Stimulated activated naive CD8-positive, alpha-beta T cell treated with anti-CD3 and anti-CD28 coated beads, Interleukin-15, Interleukin-2, amounts not matched to agents 100 ng/mL and 50 ng/mL, for 24 hours (primary cell): Measurements from ENCODE around the gene ENTPD1.
A peak's percentile ranks its signal among the peaks of the same experiment; 100 is the strongest.
"Not testable (repeated sequence)": the region's sequence is repeated elsewhere in the genome, so short reads cannot be mapped to it uniquely, and the experiment has no call there.

Experiments
- H3K27ac Mint-ChIP-seq: one replicate; pipeline ENCODE4 v1.8.0; 2021; ENCODE audit warnings: mild to moderate bottlenecking, mixed read lengths
- H3K27me3 Mint-ChIP-seq: one replicate; pipeline ENCODE4 v1.8.0; 2021; ENCODE audit warnings: mixed read lengths
- H3K36me3 Mint-ChIP-seq: one replicate; pipeline ENCODE4 v1.8.0; 2021; ENCODE audit warnings: low read depth, mixed read lengths
- H3K4me1 Mint-ChIP-seq: one replicate; pipeline ENCODE4 v1.8.0; 2021; ENCODE audit warnings: low read depth, mixed read lengths
- H3K4me3 Mint-ChIP-seq: one replicate; pipeline ENCODE4 v1.8.0; 2021; ENCODE audit warnings: mild to moderate bottlenecking, mixed read lengths
- H3K9me3 Mint-ChIP-seq: one replicate; pipeline ENCODE4 v1.8.0; 2021; ENCODE audit warnings: mixed read lengths

The ENTPD1 gene

DNA sequence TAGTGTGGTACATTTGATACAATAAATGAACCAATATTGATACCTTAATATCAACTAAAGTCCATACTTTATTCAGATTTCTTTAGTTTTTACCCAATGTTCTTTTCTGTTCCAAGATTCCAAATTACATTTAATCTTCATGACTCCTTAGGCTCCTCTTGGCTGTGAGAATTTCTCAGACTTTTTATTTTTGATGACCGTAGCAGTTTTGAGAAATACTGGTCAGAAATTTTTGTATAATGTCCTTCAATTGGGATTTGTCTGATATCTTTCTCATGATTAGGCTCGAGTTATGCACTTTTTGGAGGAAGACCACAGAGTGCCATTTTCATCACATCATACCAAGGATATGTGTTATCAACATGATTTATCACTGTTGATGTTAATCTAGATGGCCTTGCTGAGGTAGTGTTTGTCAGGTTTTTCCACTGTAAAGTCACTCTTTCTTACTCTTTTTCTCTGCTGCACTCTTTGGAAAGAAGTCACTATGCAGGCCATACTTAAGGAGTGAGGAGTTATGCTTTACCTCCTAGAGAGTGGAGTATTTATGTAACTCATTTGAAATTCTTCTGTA, 12.9 kb upstream of the ENTPD1 start:
- Mint-ChIP-seq H3K27me3 (no peaks in the 10 kb centered on the region), H3K27ac (no peak overlapping the region), H3K36me3 (peaks cover 5% of the 10 kb centered on the region), H3K4me3 (no peak overlapping the region), H3K9me3 (peaks cover 11% of the 10 kb centered on the region), H3K4me1 (peaks cover 7% of the 10 kb centered on the region)

DNA sequence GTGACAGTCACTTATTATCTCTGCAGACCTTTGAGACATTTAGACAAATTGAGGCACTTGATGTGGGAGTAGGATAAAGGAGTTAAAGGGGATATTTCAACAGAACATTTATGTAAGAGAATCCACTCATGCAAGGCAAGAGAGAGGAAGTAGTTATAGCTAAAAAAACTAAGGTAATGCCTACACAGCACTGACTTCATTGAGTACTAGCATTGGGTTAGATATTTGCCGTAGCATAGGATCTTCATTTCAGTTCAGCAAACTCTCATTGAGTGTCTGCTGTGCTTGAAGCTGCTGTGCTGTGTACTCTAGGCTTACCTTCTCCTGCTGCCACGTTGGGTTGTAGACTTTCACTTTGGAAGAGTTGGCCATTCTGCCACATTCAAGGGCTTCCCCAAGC, 10.5 kb upstream of the ENTPD1 start:
- H3K36me3 Mint-ChIP-seq = peaks cover 5% of the 10 kb centered on the region
- H3K4me1 Mint-ChIP-seq = peaks cover 7% of the 10 kb centered on the region

DNA sequence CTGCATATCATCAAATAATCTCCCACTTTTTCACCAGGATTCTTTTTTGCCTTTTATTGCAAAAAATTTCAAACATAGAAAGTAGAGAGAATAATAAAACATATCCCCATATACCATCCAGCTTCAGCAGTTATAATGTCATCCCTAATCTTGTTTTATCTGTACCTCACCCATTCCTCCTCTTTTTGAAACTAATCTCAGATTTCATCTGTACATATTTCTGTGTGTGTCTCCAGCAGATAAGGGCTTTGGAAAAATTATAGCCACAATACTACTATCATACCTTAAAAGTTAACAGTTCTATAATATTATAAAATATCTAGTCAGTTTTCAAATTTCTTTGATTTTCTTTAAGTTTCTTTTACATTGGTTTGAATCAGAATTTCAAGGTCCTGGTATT, 7.6 kb upstream of the ENTPD1 start:
- peaks cover 13% of the 10 kb centered on the region for H3K27me3 Mint-ChIP-seq
- no peak overlapping the region for H3K27ac Mint-ChIP-seq
- H3K4me3 Mint-ChIP-seq = no peak overlapping the region
- no peaks in the 10 kb centered on the region for H3K4me1 Mint-ChIP-seq
- H3K36me3 Mint-ChIP-seq = peaks cover 5% of the 10 kb centered on the region
- peaks cover 11% of the 10 kb centered on the region for H3K9me3 Mint-ChIP-seq

More for the DNA sequence above, 10.5 kb upstream of the ENTPD1 start:
- no peak overlapping the region for H3K4me3 Mint-ChIP-seq
- peak overlapping the region; percentile 24 for H3K27ac Mint-ChIP-seq
- H3K9me3 Mint-ChIP-seq = peaks cover 11% of the 10 kb centered on the region
- peaks cover 5% of the 10 kb centered on the region for H3K27me3 Mint-ChIP-seq

- no peaks in the 10 kb centered on the region for H3K36me3 Mint-ChIP-seq
These were observed 405 bp upstream of the ENTPD1 start for GRCh38 chr10:95755511-95756004.

DNA sequence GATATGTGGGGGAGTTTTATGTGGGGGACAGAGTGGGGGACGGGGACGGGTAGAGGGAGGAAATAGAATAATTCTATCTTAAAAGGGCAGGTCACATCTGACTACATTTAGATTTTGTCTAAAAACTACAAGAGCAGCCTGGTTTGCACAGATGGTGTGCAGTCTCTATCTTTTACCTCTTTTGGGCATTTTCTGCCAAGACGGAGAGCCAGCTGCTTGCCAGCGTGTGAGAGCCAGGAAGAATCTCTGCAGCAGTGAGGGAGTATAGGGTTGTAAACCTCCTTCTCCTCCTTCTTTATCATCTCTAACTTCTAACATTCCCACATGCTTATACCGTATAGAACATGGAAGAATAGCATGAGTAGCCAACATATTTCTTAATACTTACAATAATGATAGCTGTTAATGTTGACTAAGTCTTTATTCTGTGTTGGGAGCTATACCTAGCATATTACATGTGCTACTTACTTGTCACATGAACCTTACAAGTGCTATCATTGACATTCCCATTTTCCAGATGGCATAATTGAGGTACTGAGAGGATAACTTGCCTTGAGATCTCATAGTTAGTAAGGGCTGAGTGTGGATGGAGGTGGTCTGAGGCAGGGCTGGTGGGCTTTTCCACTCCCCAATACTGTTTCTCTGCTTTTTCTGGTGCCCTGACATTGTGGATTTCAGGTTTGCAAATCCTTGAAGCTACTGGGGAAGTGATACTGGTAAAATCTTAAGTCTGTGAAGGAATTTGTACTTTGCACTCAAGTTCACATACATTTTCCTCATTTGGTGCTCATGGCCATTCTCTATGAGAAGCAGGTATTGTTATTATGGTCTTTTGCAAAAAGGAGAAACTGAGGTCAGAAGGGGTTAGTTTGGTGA, 1.1 kb downstream of the ENTPD1 start:
- Mint-ChIP-seq H3K36me3 (no peaks in the 10 kb centered on the region), H3K27me3 (peaks cover 24% of the 10 kb centered on the region), H3K27ac (peak overlapping the region; percentile 49), H3K4me1 (peaks cover 50% of the 10 kb centered on the region), H3K4me3 (peak overlapping the region; percentile 72), H3K9me3 (no peaks in the 10 kb centered on the region)

More at GRCh38 chr10:95755511-95756004, 405 bp upstream of the ENTPD1 start:
- peaks cover 39% of the 10 kb centered on the region for H3K4me1 Mint-ChIP-seq
- peaks cover 31% of the 10 kb centered on the region for H3K27me3 Mint-ChIP-seq
- H3K4me3 Mint-ChIP-seq = peak overlapping the region; percentile 72
- no peak overlapping the region for H3K27ac Mint-ChIP-seq
- no peaks in the 10 kb centered on the region for H3K9me3 Mint-ChIP-seq

- H3K4me3 Mint-ChIP-seq = peak overlapping the region; percentile 42
- H3K4me1 Mint-ChIP-seq = peaks cover 54% of the 10 kb centered on the region
- peak overlapping the region; percentile 59 for H3K27ac Mint-ChIP-seq
- peaks cover 24% of the 10 kb centered on the region for H3K27me3 Mint-ChIP-seq
- H3K36me3 Mint-ChIP-seq = no peaks in the 10 kb centered on the region
- H3K9me3 Mint-ChIP-seq = no peaks in the 10 kb centered on the region
These were observed 2.5 kb downstream of the ENTPD1 start for GRCh38 chr10:95758351-95759025.

- H3K9me3 Mint-ChIP-seq = no peaks in the 10 kb centered on the region
- peak overlapping the region; percentile 68 for H3K27ac Mint-ChIP-seq
- peak overlapping the region; percentile 23 for H3K4me3 Mint-ChIP-seq
- H3K27me3 Mint-ChIP-seq = peaks cover 22% of the 10 kb centered on the region
- H3K36me3 Mint-ChIP-seq = no peaks in the 10 kb centered on the region
- peaks cover 53% of the 10 kb centered on the region for H3K4me1 Mint-ChIP-seq
These were observed 3.4 kb downstream of the ENTPD1 start for GRCh38 chr10:95759233-95759826.

- peak overlapping the region; percentile 38 for H3K27ac Mint-ChIP-seq
- H3K4me1 Mint-ChIP-seq = peaks cover 39% of the 10 kb centered on the region
- H3K36me3 Mint-ChIP-seq = no peaks in the 10 kb centered on the region
- no peak overlapping the region for H3K4me3 Mint-ChIP-seq
- no peaks in the 10 kb centered on the region for H3K9me3 Mint-ChIP-seq
- peaks cover 5% of the 10 kb centered on the region for H3K27me3 Mint-ChIP-seq
These were observed 6.1 kb downstream of the ENTPD1 start for GRCh38 chr10:95761939-95762492.

- H3K9me3 Mint-ChIP-seq = no peaks in the 10 kb centered on the region
- no peak overlapping the region for H3K4me3 Mint-ChIP-seq
- peaks cover 21% of the 10 kb centered on the region for H3K4me1 Mint-ChIP-seq
- H3K27me3 Mint-ChIP-seq = no peaks in the 10 kb centered on the region
- H3K36me3 Mint-ChIP-seq = no peaks in the 10 kb centered on the region
- H3K27ac Mint-ChIP-seq = no peak overlapping the region
These were observed 12.1 kb downstream of the ENTPD1 start for GRCh38 chr10:95767884-95768556.

- Mint-ChIP-seq H3K9me3 (no peaks in the 10 kb centered on the region), H3K27me3 (no peaks in the 10 kb centered on the region), H3K4me1 (peaks cover 21% of the 10 kb centered on the region), H3K36me3 (no peaks in the 10 kb centered on the region), H3K27ac (no peak overlapping the region), H3K4me3 (no peak overlapping the region)
These were observed 14.2 kb downstream of the ENTPD1 start for GRCh38 chr10:95770084-95770720.

DNA sequence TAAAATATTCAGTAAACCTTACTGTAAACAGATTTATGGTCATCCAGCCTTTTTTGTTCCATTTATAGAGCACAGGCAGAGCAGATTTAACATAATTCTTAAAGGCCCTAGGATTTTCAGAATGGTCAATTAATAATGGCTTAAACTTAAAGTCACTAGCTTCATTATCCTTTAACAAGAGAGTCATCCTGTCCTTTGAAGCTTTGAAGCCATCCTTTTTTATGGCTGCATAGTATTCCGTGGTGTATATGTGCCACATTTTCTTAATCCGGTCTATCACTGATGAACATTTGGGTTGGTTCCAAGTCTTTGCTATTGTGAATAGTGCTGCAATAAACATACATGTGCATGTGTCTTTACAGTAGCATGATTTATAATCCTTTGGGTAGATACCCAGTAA, 17.5 kb downstream of the ENTPD1 start:
- H3K27me3 Mint-ChIP-seq, H3K4me3 Mint-ChIP-seq, H3K36me3 Mint-ChIP-seq, H3K27ac Mint-ChIP-seq, H3K9me3 Mint-ChIP-seq: not testable (repeated sequence)
- peaks cover 10% of the 10 kb centered on the region for H3K4me1 Mint-ChIP-seq

DNA sequence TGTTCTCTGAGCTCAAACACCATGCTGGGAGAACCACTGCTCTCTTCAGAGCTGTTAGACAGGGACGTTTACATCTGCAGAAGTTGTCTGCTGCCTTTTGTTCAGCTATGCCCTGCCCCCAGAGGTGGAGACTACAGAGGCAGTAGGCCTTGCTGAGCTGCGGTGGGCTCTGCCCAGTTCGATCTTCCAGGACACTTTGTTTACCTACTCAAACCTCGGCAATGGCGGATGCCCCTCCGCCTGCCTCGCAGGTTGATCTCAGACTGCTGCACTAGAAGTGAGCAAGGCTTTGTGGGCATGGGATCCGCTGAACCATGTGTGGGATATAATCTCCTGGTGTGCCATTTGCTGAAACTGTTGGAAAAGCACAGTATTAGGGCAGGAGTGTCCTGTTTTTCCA, 21.7 kb downstream of the ENTPD1 start:
- not testable (repeated sequence) for H3K4me1 Mint-ChIP-seq, H3K36me3 Mint-ChIP-seq, H3K9me3 Mint-ChIP-seq, H3K4me3 Mint-ChIP-seq, H3K27ac Mint-ChIP-seq
- peaks cover 19% of the 10 kb centered on the region for H3K27me3 Mint-ChIP-seq

- Mint-ChIP-seq H3K27me3 (peaks cover 22% of the 10 kb centered on the region), H3K27ac (no peak overlapping the region), H3K4me1 (peaks cover 29% of the 10 kb centered on the region), H3K36me3 (no peaks in the 10 kb centered on the region), H3K4me3 (no peak overlapping the region), H3K9me3 (peaks cover 4% of the 10 kb centered on the region)
These were observed 26.4 kb downstream of the ENTPD1 start for GRCh38 chr10:95782318-95782717.

GRCh38 chr10:95783741-95784140, 27.8 kb downstream of the ENTPD1 start:
- no peak overlapping the region for H3K4me3 Mint-ChIP-seq
- H3K27me3 Mint-ChIP-seq = peaks cover 19% of the 10 kb centered on the region
- no peak overlapping the region for H3K27ac Mint-ChIP-seq
- peaks cover 29% of the 10 kb centered on the region for H3K4me1 Mint-ChIP-seq
- H3K36me3 Mint-ChIP-seq = no peaks in the 10 kb centered on the region
- H3K9me3 Mint-ChIP-seq = peaks cover 4% of the 10 kb centered on the region
